PFSK-1 (cell line): ENCODE measurements around the gene RNF2.

Source experiments
- FOXP2 ChIP-seq: optimal IDR thresholded peaks from 2 replicates; pipeline ENCODE3; 2011; ENCODE audit warnings: borderline replicate concordance, control low read depth, inconsistent platforms; ENCODE audit not compliant: insufficient read depth; ENCODE audit errors: extremely low read length, extremely low read depth
- POLR2AphosphoS5 ChIP-seq: IDR thresholded peaks from 2 replicates; pipeline ENCODE4 v1.6.1; 2012; ENCODE audit warnings: low read depth, mild to moderate bottlenecking, control low read depth, low read length, moderate library complexity
- REST ChIP-seq, 2 experiments: IDR thresholded peaks; 2 replicates each; pipeline versions ENCODE4 v1.6.1 to v1.8.0; 2011 to 2012; ENCODE audit warnings: low read depth in 2 of 2, low read length in 2 of 2, control low read depth in 1 of 2, inconsistent platforms in 1 of 2, mild to moderate bottlenecking in 1 of 2, moderate library complexity in 1 of 2; ENCODE audit not compliant: insufficient read depth in 1 of 2
- SIN3A ChIP-seq: IDR thresholded peaks from 2 replicates; pipeline ENCODE4 v1.6.1; 2012; ENCODE audit warnings: mild to moderate bottlenecking, low read length, moderate library complexity, borderline replicate concordance; ENCODE audit not compliant: insufficient read depth
- TAF1 ChIP-seq: IDR thresholded peaks from 2 replicates; pipeline ENCODE4 v1.6.1; 2012; ENCODE audit warnings: low read length, control low read depth, borderline replicate concordance; ENCODE audit not compliant: insufficient read depth

The RNF2 gene

GRCh38 chr1:185087746-185088145 lies 42.4 kb downstream of the RNF2 start:
- no peak for TF ChIP-seq REST (IDR thresholded peaks at IDR 0.05; ENCODE audit: insufficient read depth in 1 of 2, low read depth in 2 of 2, low read length in 2 of 2)
- no peak for TF ChIP-seq FOXP2
- no peak for TF ChIP-seq SIN3A

GRCh38 chr1:185091480-185091879 lies 46.1 kb downstream of the RNF2 start:
- TF ChIP-seq FOXP2 = no peak
- TF ChIP-seq REST (IDR thresholded peaks at IDR 0.05; ENCODE audit: insufficient read depth in 1 of 2, low read depth in 2 of 2, low read length in 2 of 2) = no peak
- no peak for TF ChIP-seq POLR2AphosphoS5
- no peak for TF ChIP-seq TAF1
- no peak for TF ChIP-seq SIN3A

GRCh38 chr1:185094761-185095160 lies 49.4 kb downstream of the RNF2 start:
- TF ChIP-seq TAF1 = no peak
- TF ChIP-seq SIN3A = no peak
- TF ChIP-seq FOXP2 = no peak
- TF ChIP-seq REST (IDR thresholded peaks at IDR 0.05; ENCODE audit: insufficient read depth in 1 of 2, low read depth in 2 of 2, low read length in 2 of 2) = no peak
- no peak for TF ChIP-seq POLR2AphosphoS5

DNA sequence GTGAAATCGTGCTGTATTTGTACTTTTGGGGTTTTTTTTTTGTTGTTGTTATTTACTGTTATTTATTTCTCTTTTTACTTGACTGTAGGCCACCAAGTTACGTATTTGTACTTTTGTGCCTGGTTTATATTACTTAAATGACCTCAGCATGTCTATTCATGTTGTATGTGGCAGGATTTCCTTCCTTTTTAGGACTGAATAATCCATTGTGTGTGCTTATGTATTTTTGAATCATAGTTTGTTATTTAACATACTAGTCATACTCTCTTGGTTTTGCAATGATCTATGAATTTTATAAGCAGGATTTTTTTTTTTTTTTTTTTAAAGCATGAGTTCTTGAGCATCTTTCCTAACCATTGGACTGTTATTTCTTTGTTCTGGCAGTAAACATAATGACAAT lies 51.2 kb downstream of the RNF2 start:
- TF ChIP-seq TAF1 (no peak), POLR2AphosphoS5 (no peak), FOXP2 (no peak), SIN3A (no peak), REST (IDR thresholded peaks at IDR 0.05; ENCODE audit: insufficient read depth in 1 of 2, low read depth in 2 of 2, low read length in 2 of 2) (no peak)

GRCh38 chr1:185104083-185104482 lies 58.7 kb downstream of the RNF2 start:
- no peak for TF ChIP-seq TAF1
- TF ChIP-seq POLR2AphosphoS5 = no peak
- no peak for TF ChIP-seq FOXP2
- TF ChIP-seq REST (IDR thresholded peaks at IDR 0.05; ENCODE audit: insufficient read depth in 1 of 2, low read depth in 2 of 2, low read length in 2 of 2) = no peak
- no peak for TF ChIP-seq SIN3A
